GM18499 (cell line): ENCODE results near the gene KCNE2.
"Not testable (repeated sequence)": the region's sequence is repeated elsewhere in the genome, so short reads cannot be mapped to it uniquely, and the experiment has no call there.

Experiments used
- ATAC-seq: cut with Tn5 transposase; IDR thresholded peaks from one replicate; pipeline ENCODE4 v1.9.1; 2021; ENCODE audit warnings: moderate number of reproducible peaks; ENCODE audit not compliant: insufficient read depth, unreplicated experiment

KCNE2 gene

DNA sequence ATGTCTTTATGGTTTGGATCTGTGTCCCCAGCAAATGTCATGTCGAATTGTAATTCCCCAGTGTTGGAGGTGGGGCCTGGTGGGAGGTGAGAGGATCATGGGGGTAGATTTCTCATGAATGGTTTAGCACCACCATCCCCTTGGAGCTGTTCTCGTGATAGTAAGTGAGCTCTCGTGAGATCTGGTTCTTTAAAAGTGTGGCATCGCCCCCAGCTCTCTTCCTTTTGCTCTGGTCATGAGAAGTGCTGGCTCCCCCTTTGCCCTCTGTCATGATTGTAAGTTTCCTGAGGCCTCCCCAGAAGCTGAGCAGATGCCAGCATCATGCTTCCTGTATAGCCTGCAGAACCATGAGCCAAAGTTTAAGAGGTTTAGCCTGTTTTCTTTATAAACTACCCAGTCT lies 11.2 kb upstream of the KCNE2 start:
- ATAC-seq: no peak

DNA sequence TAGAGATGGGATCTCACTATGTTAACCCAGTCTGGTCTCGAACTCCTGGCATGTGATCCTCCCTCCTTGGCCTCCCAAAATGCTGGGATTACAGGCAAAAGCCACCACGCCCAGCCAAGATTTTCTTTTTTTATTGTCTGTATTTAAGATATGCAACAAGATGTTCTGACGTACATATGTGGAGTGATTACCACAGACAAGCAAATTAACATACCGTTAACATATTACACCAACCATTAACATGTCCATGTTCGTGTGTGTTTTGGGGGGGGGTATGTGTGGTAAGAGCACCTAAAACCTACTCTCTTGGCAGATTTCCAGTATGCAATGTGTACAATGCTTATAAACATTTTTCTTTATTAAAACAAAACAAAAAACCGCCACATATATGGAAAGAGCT lies 10.6 kb upstream of the KCNE2 start:
- no peak for ATAC-seq

DNA sequence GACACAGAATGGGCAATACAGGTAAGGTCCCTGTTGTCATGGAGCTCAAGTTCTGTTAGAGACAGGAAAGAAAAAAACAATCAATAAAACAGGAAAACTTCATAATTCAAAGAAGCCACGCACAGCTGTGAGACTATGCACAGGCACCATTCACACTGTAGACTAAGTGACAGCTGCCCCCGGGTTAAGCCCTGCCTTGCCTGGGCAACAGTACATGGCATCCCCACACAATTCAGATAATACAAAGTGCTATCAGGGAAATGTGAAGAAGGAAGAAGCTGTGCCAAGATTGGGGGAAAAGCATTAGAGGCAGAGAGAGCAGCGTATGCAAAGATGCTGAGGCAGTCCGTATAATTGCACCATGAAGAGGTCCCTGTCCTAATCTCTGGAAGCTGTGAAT lies 9.0 kb upstream of the KCNE2 start:
- no peak for ATAC-seq

DNA sequence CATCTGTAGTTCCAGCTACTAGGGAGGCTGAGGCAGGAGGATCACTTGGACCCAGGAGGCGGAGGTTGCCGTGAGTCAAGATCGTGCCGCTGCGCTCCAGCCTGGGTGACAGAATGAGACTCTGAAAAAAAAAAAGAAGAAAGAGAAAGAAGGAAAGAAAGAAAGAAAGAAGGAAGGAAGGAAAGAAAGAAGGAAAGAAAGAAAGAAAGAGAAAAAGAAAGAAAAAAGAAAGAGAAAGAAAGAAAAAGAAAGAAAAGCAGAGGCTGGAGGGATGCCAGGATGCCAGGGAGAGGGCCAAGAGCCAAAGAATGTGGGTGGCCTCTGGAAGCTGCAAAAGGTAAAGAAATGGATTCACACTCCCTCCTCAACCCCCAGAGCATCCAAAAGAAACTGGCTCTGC lies 8.2 kb upstream of the KCNE2 start:
- no peak for ATAC-seq

DNA sequence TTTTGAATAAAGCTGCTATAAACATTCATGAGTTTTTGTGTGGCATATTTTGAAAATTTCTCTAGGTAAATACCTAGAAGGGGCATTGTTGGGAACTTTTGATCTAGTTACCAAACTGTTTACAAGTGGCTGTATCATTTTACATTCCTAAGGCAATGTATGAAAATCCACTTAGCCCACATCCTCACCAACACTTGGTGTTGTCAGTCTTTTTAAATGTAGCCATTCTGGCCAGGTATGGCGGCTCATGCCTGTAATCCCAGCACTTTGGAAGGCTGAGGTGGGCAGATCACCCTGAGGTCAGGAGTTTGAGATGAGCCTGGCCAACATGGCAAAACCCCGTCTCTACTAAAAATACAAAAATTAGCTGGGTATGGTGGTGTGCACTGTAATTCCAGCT lies 5.9 kb upstream of the KCNE2 start:
- no peak for ATAC-seq

DNA sequence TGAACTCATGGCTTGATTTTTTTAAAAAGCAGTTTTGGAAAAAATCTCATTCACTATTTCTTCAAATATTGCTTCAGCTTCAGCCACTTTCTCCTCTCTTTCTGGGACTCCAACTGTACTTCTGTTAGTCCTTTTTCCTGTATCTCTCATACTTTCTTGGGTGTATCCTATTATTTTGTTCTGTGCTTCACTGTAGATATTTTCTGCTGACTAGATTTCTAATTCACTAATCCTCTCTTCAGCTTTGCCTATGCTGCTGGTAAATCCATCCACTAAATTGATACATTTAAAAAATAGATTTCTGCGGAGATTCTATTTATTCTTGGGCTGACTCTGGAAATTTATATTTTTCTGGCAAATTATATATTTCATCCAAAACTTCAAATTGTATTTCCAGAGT lies 4.9 kb upstream of the KCNE2 start:
- ATAC-seq: no peak

DNA sequence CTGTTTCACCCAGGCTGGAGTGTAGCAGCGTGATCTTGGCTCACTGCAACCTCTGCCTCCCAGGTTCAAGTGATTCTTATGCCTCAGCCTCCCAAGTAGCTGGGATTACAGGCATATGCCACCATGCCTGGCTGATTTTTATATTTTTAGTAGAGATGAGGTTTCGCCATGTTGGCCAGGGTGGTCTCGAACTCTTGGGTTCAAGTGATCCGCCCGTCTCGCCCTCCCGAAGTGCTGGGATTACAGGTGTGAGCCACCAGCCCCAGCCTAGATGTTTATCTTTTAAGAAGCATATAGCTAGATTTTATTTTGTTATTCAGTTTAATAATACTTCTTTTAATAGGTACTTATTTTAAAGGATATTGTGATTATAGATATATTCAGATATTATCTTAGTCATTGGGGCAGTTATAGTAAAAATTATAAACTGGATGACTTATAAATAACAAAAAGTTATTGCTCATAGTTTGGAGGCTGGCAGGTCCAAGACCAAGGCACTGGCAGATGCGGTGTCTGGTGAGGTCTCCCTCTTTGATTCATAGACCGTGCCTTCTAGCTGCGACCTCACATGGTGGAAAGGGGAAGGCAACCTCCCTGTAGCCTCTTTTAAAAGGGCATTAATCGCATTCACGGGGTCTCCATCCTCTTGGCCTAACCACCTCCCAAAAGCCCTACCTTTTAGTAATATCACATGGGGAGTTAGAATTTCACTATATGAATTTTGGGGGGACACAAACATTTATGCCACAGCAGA lies 3.1 kb upstream of the KCNE2 start:
- no peak for ATAC-seq

DNA sequence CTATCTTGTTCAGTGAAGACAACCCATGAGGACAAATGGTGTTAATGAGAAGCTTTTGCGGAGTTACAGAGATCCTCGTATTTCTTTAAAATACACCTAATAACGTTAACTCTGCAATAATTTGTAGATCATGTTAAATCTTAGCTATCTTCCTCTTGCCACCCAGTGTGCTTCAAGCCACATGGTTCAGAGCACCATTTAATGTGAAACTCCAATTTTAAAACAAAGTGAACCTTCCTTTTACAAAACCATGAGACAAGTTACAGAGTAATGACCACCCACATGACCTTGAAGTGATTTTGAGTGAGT lies 1.7 kb upstream of the KCNE2 start:
- ATAC-seq: no peak

DNA sequence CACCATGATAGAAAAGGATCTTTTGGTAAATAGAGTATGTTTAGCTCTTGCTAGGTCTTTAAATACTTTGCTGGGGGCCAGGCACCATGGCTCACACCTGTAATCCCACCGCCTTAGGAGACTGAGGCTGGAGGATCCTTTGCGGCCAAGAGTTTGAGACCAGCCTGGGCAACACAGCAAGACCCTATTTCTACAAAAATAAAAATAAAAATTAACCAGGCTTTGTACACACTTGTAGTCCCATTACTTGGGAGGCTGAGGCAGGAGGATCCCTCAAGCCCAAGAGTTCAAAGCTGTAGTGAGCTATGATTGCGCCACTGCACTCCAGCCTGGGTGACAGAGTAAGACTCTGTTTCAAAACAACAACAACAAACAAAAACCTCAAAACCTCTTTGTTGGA lies 1.1 kb upstream of the KCNE2 start:
- ATAC-seq: no peak

DNA sequence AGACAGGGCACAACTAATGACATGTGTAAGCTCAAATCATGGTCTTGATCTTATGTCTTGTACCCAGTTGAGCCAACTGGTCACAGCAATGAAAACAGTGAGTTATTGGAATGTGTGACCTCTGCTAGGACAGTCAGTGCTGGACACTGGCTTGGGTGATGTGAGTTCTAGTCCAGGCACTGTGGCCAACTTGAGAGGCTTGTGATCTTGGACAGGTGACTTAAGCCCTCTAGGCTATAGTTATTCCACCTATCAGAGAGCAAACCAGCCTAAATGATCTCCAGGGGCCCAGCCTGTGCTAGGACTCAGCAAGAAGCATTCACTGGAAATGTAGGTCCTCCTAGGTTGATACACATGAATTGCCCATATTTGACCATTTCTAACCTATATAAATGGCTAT lies 1.1 kb downstream of the KCNE2 start:
- no peak for ATAC-seq

DNA sequence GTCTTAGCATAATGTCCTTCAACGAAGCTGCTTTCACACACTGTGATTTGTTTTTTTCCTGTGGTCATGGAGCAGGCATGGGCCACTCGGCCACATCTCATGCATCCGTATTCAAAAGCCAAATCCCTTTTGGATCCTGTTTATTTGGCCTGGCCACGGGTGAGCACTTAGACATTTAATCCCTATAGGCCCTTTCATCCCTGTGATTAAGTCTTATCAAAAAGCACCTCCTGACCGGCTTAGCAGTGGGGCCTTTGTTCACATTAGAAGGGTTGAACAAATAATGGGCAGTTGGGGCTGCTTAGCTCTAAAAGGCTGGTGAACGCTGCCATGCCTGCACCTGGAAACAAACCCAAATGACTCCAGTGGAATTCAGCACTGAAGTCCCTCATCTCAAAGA lies 2.0 kb downstream of the KCNE2 start:
- ATAC-seq: no peak

DNA sequence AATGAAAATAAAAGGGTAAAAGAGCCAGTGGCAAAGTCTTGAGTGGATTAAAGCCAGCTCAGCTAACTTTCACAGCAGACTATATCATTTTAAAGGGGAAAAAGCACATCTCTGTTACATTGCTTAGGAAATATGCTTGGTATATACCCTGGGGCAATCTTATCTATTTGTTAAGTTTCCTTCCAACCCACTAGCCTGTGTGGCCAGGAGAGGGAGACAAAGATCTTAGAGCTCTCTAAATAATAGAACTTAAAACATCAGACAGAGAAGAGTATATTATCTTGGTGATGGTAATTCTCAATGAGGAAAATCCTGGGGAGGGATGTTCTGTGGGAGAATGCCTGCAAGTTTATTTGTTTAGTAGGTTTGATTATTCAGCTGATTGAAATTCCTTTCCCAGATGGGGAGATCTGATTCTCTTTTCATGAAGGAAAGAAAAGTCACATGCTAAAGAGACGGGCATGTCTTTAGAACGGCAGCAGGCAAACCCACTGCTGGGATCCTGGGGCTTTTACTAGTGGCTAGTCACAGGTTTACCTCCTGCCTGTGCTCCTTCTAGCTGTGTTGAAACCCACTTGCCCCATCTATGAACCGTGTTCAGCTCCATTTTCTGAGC lies 3.6 kb downstream of the KCNE2 start:
- ATAC-seq: no peak

DNA sequence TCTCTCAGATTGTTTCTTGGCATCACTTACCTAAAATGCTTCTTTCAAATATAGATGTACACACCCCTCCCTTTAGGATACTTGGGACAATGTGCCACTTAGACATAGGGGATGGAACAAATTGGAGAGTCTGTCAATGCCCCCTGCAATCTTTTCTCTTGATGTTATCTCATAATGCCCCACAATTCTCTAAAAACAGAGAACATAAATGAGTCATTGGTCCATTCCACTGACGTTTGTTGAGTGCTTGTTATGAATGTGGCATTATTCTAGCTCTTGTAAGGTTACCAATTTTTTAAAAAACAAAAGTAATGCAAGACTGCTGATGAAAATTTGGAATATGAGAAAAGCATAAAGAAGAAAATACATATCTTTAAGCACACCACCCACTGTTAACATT lies 5.9 kb downstream of the KCNE2 start:
- no peak for ATAC-seq

DNA sequence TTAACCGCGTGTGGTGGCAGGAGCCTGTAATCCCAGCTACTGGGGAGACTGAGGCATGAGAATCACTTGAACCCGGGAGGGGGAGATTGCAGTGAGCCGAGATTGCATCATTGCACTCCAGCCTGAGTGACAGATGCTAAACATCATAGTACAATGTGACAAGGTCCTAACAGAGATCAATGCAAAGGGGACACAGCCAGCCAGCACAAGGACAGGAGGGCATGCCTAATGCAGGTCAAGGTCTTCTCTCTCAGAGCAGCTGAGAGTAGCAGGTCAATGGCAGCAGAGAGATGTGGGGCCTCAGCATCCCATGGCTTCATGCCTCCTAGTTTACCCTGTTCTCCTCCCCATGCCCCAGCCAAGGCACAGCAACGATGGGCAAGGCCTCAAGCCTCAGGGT lies 8.5 kb downstream of the KCNE2 start:
- ATAC-seq: no peak

DNA sequence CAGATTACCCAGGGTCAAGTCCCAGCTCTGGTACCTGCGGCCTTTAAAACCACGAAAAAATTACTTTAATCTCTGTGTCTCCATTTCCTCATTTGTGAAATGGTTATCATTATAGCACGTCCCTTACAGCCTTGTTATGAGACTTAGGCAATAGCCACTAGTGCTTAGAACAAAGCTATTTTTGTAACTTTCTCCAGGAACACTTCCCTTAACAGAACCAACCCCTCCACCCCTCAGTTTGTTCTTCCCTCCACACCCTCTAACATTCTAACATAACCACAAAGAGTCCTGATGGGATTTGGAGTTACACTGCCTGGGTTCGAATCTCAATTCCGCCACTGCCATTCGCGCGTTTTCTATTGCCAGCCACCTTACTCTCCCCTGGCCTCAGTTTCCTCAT lies 10.7 kb downstream of the KCNE2 start:
- ATAC-seq: not testable (repeated sequence)

DNA sequence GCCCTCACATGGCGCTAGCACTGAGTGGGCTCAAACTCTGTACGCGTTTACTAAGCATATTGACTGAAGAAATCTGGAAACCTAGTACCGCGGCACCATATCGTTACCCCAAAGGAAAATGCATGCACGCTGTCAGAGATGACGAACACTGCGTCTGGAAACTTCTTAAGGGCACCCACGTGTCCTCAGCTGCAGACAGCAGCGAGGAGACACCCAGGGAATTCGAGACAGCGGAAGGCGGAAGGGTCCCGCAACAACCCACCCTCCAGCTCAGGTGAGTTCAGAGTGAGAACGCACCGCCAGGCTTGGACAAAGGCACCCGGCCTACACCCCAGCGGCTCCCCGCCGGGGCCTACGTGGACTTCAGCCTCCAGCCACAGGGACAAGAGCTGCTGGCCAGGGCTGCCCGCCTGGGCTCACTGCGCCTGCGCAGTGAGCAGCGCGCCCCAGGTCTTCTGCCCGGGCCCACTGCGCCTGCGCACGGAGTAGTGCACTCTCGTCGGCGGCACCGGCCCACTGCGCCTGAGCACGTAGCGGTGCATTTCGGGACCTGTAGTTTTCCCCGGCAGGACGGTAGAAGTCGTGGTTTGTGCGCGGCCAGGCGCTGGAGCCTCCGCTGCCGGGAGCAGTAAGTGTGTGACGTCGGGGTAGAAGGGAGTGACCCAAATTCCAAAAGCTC lies 11.3 kb downstream of the KCNE2 start, which contains the start of gene SMIM11:
Gene SMIM11, plus strand, starts transcription at position 568 of the 679 bp plus-strand sequence. CDS start 3,998 bp downstream, outside the sequence.
- peak; percentile 53 for ATAC-seq

DNA sequence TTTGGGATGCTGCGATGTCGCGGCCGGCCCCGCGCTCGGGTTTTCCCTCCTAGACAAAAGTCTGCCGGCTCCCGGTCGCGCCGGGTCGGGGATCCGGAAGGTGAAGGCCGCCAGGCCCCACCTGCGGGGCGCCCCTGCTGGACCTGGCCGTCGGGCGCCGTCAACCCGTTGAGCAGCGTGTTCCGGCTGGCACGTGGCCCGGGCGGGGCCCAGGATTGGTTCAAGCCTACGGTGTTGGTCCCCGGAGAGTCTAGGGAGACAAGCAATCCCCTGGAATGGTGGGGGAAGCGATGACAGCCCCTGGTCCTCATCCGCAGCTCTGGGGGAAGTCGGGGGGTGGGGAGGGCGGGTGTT lies 11.8 kb downstream of the KCNE2 start:
- ATAC-seq: not testable (repeated sequence)

DNA sequence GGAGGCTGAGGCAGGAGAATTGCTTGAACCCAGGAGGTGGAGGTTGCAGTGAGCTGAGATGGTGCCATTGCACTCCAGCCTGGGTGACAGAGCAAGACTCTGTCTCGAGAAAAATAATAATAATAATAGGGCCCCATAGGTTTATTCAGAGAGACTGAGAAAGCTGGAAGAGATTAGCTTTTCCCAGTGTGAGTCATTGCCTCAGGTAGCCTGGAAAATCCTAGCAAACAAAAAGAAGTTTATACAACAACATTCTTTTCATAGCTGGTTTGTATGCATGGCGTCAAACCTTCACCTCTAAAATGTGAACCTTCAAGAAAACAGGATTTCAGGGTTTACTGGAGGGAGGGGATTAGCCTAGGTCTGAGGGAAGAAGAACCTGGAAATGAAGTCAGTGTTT lies 19.3 kb downstream of the KCNE2 start:
- not testable (repeated sequence) for ATAC-seq

DNA sequence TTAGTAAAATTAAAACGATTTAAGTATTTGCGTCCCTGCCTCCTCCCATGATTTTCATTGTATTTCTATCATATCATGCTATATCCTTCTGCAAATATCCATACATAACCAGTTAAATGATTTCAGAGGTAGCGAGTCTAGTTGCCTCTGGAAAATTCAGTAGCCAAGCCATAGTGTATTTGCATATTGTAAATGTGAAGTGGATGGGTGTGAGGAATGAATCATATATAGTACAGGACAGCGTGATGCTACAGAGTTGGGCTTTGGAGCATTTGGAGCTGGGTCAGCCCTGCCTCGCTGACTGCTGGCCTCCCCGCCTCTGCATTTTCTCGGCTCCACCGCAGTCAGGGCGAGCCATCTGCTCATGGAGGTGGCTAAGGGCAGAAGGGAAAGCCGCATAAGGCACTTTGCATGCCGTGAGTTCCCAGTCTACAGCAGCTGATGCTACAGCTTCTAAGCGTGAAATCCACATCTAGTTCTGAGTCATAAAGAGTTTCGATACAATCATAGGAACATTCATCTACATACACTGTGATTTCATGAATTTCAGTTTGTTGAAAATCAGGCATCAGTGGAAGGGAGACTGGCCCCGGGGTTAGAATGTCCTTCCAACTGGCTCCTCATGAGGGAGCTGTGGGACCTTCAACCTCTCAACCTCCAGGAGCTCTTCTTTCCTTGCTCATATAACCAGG lies 20.1 kb downstream of the KCNE2 start:
- ATAC-seq: peak; percentile 97

DNA sequence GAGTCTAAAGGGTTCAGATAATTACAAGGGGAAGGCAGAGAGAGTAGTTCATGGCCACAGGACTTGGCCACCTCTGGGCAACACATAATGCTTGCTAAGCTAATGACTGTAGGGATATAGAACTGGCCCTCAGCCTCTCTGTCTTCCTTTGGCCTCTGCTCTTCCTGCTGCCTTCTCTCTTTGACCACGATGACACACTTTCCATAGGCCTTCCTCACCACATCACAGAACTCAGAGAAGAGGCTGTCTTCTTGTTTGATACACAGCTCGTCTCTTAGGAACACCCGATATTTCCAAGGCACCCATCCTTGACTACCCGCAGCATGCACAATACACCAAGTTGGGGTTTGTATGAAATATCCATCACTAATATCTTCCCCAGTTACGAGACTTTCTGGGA lies 36.7 kb downstream of the KCNE2 start:
- not testable (repeated sequence) for ATAC-seq

DNA sequence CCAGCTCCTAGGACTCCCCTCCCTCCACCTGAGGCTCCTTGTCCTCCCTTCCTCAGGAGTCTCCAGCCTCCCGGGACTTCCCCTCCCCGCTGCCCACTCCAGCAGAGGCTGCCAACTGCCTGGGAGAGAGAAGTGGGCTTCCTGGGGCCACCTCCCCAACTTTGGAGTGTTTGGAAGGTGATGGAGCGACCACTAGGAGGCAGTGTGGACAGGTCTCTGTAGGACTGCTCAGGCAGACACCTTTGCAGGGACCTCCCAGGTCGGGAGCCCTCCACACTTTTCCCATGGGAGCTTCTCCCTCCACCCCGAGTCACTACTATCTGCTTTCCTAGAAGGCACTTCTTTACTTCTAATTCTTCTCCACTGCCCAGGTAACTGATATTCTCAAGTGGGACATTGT lies 40.9 kb downstream of the KCNE2 start:
- not testable (repeated sequence) for ATAC-seq
